HG02763 (cell line): ENCODE results near the gene ATP6V1C2.
"Not testable (repeated sequence)": the region's sequence is repeated elsewhere in the genome, so short reads cannot be mapped to it uniquely, and the experiment has no call there.

ENCODE experiments used
- ATAC-seq: cut with Tn5 transposase; IDR thresholded peaks from one replicate; pipeline ENCODE4 v1.9.1; 2021; ENCODE audit warnings: mild to moderate bottlenecking, moderate library complexity; ENCODE audit not compliant: unreplicated experiment

ATP6V1C2 gene

DNA sequence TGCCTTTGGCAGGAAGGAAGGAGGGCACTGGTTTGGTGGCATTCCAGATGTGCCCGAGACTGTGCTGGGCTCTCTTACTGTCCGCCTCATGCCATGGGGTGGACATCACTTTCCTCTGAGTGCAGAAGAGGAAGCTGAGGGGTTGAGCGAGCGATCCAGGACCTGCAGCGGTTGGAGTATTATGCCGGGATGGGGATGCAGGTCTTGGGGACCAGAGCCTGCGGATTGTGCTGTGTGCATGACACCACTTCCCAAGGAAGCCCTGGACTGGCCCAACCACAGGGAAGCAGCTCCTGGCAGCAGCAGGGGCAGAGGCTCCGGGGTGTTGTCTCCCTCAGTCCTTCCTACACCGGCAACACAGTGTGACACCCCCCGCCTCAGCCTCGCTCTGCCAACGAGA lies 44.5 kb downstream of the ATP6V1C2 start:
- no peak for ATAC-seq

DNA sequence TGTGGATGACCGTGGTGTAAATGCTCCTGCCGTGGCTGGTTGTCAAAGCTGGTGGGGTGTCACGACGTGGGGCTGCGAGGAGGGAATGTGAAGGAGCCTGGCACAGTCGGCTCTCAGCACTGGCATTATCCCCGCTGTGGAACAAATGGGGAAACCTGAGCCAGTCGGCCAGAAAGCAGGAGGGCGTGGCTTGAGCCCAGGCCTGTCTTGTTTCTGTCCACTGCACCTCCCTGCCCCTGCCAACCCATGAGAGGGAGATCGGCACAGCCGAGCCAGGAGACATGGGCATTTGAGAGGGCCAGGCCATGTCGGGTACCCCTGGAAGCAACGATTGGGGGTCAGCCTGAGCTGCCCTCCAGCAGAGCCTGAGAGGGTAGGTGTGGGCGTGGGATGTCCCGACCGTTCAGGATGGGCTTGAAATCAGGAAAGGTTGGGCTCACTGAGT lies 46.7 kb downstream of the ATP6V1C2 start:
- no peak for ATAC-seq

DNA sequence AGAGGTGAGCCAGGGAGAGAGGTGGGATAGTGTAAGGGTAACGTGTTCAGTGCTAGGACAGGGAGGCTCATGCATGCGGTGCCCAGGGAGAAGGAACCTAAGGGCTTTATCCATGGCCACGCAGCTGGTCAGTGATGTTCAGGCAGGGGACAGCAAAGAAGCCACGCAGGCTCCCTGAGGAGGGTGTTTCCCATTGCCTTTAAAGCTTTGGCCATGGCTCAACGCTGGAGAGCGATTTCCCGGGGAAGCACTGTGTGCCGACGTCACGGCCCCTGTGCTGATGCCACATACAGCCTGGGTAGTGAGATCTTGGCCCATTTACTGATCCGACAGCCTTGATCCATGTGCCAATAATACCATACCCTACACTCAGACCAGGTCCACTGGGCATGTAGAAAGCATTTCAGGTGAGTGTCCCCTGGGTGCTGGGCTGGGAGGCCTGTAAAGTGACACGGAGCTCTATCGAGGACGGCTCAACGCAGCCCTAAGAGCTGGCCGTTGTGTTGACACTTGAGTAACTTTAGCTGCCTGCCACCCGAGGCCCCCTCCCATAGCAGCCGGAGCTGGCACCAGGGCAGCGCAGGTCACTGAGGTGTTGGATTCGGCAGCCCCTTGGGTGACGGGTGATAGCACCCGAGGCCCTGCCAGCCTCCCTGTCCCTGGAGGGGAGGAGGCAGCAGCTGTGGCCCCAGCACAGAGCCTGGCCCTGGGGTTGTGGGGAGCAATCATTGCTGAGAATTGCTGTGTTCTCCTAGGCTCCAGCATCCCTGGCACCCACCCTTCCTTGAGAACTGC lies 49.7 kb downstream of the ATP6V1C2 start:
- no peak for ATAC-seq

DNA sequence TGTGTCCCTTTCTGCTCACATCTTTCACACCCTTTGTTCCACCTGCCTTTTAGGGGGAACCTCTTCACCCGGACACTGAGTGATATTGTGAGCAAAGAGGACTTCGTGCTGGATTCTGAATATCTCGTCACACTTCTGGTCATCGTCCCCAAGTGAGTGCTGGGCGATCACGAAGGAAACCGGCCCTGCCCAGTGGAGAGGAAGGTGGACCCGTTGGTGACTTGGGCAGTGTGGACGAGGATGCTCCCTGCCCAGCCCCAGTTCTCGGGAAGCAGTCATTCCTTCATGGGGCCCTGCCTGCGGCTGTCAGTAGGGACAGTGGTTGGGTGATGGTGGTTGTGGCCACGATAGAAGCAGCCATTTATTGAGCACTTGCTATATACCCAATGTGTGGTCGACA lies 50.4 kb downstream of the ATP6V1C2 start:
- ATAC-seq, result no peak

DNA sequence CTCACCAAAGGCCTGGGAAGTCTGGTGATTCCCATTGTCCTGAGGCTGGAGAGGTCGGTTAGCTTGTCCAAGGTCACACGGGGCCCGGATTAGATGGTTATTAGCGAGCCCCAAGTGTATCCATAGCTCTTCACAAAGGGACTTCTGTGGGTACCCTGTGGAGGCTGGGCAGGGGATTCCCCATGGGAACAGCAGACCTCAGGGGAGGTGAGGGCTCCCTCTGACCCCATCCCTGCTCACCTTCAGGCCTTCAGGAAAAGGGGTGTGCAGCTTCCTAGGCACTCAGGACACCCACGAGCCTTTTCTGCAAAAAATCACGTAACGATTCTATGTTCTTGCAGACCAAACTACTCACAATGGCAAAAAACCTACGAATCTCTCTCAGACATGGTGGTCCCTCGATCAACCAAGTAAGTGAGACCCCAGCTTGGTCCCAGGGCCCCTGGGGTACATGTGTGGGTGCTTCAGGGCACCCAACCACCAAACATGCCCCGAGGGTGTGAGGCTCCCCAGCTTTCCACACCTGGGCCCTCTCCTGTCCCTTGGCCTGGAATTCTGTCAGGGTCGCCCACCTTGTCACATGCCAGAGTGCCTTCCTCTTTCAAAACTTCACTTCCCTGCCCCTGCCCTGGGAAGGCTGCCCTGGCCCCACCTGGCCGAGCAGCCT lies 50.9 kb downstream of the ATP6V1C2 start:
- ATAC-seq, result no peak

DNA sequence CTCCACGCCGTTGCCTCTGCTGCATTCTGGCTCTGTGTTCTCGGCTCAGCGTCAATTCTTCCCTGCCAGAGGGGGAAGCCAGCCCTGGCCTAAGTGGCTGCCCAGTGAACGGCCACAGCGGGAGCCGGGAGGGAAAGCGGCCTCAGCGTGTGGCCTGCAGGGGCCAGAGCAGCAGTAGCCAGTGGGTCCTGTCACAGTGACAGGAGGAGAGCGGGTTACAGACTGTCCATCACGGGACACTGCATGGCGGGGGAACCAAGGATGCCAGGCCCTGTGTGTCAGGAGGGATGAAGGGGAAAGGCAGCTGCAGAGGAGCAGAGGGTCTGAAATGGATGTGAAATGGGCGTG lies 51.4 kb downstream of the ATP6V1C2 start:
- ATAC-seq, result no peak

DNA sequence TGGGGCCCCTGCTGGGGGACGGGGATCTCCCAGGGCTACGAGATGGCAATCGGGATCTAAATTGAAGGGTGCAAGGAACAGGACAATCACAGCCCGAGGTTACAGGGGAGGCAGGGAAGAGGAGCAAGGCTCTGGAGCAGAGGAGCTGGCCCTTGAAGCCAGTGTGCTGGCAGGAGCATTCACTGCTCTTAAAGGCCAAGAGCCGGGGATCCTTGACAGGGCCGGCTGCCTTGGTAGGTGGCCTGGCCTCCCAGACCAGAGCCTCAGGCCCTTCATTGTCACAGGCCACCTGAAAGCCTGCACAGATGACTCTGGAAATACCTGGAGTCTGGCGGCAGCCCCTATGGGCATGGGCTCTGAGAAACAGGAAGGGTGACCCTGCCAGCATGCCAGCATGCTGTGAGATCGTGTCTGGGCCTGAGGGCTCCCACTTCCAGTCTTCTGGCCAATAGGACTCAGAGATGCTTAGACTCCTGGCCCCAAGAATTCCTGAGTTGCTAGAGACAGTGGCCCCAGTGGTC lies 52.5 kb downstream of the ATP6V1C2 start:
- no peak for ATAC-seq

DNA sequence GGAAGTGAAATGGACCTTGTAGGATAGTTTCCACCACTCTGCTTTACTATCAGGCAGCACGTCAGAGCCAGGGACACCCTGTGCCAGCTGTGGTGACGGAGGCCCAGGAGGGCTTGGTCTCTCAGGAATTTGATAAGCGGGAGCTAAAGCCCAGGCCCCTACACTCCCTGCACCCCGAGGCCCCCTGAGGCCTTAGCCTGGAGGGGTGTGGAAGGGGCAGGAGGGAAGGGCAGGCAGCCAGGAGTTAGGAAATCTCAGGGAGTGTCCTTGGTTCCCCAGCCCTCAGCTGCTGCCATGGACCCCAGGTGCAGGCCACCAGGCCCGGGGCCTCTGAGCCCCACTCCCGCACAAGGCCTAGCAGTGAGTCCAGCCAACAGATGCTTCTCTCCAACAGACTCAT lies 53.0 kb downstream of the ATP6V1C2 start:
- ATAC-seq, result no peak

DNA sequence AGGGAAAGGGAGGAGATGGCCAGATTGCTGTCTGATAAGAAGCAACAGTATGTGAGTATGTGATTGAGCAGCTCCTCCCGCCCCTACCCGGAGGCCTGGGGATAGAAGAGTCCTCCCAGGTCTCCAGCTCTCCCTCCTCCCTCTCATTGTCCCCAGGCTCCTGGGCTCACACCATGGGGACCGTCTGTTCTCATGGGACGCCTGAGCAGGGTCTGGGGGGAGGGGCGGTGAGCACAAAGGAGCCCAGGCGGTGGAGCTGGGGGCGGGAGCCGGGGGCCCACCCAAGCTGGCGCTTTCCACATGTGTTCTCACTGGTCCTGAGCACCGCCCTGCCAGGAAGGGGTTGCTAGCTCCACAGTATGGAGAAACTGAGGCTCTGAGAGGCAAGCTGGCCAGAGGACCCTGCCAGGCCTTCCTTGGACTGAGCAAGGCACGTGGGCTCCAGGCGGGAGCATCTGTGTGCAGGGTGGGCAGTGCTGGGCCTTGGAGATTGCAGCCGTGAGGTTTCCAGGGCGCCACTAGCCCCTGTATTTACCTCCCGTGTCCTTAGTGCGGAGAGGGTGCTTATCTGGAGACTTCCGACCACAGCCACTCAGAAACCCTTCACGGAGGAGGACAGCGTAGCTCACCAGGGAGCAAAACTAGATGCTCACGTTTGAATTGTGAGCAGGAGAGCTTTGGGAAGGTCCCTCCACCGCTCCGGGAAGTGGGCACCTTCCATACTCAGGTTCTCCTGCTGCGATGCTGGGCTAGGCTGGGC lies 53.8 kb downstream of the ATP6V1C2 start:
- ATAC-seq, result no peak

DNA sequence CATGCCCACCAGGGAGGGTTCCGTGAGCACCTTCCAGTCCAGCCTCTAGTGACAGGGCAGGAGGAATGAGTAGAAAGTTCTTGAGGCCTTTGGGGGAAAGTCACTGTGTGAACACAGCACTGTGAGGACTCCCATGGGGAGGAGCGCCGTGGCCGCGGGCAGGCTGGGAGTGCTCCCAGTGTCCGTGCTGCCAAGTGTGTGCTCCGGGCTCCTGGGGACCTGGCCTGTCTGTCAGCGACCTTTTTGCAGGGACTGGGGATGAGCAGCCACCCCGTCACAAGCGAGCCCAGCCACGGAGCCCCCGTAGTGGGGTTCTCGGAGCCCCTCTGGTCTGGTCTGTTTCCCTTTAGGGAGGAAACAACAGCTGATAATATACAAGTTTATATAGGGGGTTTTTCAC lies 54.4 kb downstream of the ATP6V1C2 start:
- ATAC-seq, result no peak

DNA sequence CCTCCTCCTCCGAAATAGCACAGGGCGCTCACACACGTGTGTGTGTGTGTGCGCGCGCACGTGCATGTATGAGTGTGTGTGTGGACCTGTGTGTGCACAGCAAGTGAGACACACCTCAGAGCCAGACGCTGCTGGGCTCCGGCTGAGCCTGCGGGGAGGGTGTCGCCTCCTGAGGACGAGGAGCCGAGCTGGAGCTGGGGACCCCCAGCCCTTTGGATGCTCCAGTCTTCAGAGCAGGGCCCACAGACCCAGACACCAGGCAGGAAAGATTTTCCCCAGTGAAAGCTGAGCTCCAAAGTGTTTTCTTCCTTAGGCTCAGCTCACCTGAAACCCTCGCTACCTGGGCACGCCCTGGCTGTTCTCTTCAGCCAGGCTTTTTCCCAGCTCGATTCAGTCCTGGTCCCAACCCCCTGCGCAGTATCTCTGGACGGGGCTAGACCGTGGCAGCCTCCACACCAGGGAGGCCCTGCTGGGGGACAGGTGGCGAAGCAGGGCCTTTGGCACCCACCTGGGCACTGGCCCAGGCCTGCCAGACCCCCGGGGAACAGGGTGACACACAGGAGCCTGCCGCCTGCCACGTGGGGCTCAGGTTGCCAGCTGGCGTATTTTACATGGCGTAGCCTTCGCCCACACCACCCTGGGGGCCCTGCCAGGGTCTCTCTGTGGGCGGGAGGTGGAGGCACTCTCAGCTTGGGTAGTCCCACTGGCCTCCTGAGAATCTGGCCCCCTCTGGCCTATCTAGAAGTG lies 55.0 kb downstream of the ATP6V1C2 start:
- ATAC-seq, result no peak

DNA sequence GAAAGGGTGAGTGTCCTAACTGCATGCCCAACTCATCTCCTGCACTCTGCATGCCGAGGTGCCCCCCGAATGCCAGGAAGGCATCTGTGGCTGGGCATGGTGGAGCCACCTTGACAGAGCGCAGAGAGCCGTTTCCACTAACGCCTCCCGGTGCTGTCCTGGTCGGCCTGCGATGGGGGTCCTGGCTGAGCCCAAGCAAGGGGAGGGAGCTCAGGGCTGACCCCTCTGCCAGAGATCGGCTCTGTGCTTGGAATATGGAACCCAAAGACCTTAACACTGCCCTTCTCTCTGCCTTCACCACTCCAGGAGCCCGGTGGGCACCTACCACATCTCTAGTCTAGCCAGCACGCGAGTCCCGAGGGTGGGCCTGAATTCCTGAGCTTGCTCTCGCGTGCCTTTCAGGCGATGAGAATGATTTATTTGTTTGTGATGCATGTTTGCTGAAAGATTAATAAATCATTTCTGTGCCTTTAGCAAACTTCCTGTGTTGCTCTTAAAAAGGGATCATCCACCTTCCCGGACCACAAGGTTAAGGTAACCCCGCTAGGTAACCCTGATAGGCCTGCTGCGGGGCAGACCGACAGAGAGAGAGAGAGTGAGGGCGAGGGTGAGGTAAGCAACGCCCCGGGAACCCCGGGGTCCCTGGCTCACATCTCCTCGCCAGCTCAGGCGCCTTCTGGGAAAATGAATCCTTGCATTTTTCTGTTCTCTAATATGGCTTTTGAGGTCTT lies 55.8 kb downstream of the ATP6V1C2 start:
- no peak for ATAC-seq

DNA sequence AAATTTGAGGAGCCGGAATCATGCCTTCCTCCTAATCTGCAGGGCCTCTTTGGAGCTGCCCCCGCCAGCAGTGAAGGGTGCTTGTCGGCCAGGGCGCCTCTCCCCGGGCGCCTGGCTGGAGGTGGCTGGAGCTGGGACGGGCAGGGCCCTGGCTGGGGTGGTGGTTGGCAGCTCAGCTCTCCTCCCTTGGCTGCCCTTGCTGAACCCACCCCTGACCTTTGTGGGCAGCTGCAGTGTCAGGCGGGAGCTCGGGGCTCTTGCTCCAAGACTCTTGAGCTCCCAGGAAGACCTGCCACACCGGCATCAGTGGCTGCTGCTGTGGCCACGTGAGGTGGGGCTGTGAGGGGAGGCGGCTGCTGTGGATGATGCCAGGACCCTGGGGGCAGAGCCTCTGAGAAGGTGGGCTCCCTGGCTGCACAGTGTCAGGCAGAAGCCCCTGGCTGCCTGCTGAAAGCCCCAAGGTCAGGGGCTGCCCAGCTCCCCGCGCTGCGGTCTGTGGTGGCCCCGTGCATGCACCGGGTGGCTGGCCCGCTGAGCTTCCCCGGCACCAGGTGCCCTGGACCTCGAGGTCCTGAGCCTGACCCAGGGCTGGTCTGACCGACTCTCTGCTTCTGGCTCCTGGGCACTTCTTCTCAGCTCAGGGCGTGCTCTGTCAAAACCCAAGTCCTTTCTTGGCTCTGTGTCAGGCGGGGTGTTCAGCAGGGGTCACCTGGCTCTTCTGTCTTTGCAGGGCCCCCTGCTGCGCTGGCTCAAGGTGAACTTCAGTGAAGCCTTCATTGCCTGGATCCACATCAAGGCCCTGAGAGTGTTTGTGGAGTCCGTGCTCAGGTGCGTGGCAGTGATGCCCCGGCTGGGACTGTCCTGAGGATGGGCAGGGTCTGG lies 56.7 kb downstream of the ATP6V1C2 start:
- no peak for ATAC-seq

DNA sequence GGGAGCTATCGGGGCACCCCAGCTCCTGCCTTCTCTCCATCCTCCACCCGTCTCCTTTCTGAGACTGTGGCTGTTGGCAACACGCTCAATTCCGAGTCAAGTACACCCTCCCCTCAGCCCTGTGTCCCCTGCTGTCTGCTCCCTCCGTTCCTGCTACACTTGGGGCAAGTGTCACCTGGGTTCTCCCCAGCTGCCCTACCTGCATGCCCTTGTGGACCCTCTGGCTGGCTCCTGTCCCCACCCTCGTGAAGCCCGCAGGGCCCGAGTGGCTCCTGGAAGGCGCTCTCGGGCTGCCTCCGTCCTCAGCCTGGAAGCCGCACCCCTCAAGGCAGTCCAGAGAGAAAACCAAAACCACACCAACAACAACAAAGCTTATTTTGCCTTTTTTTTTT lies 57.3 kb downstream of the ATP6V1C2 start:
- no peak for ATAC-seq

DNA sequence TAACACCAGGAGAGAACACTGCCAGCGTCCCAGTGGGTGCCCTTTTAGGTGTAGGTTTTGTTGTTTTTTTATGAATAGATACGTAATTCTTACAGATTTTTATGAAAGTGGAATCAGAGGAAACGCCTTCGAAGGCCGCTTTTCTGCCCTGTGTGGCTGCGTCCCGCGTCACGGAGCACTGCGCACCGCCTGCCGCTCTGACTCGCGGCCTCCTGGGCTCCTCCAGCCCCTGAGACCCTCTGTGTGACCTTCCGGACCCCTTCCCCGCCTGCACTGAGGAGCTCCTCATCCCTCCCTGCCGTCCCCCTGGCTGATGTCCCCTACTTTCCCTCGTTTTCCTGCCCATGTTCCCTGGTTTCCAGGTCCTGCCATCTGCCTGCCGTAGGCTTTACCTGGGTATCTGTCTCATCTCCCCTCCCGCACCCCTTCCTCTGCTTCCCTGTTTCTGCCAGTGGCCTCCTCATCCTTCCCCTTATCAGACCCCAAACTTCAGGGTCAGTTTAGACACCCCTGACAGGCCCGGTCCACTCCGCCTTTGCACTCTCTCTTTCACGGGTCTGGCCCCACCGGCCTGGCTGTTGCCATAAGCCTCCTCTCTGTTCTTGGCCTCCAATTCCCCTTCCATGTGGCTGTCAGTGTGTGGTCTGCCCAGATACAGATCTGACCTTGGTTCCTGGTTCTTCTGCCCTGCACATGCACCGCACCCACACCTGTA lies 58.5 kb downstream of the ATP6V1C2 start:
- ATAC-seq, result no peak

DNA sequence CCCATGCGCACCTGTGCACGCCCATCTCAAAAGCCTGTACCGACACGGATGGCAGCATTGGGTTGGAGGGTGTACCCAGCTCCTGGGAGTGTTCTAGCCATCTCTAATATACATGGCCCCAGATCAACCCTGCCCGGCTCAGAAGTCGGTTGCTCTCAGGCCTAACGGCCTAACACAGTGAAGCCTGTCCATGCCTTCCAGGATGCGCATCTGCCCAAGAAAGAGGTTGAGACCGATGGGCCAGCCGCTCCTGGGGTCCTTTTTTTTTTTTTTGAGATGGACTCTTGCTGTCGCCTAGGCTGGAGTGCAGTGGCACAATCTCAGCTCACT lies 59.0 kb downstream of the ATP6V1C2 start:
- no peak for ATAC-seq

DNA sequence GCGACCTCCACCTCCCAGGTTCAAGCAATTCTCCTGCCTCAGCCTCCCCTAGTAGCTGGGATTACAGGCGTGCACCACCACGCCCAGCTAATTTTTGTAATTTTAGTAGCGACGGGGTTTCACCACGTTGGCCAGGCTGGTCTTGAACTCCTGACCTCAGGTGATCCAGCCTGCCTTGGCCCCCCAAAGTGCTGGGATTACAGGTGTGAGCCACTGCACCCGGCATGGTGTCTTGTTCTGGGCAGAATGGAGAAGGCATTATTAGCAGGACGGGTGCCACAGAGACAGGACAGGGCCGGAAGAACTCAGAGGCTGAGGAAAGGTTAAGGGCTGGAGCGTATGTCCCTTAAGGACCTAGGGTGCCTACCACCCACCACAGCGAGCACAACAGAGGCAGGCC lies 59.4 kb downstream of the ATP6V1C2 start:
- ATAC-seq, result not testable (repeated sequence)

DNA sequence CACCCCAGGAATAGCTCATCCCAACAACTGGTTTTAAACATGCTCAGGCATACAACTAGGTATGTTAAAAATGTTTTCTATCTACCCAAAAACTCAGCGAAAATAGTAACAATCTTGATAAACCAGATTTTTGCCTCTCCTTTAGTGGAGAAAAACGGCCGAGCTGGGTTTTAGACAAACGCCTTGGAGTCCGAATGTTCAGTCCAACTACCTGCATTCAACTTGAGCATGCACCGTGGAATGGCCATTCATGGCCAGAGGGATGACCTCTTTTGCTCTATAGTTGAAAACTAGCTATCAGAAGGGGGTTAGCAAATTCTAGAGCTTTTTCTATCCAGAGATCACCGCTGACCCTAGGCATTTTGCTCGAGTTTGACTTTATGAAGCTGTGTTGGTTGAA lies 60.3 kb downstream of the ATP6V1C2 start:
- ATAC-seq, result no peak

DNA sequence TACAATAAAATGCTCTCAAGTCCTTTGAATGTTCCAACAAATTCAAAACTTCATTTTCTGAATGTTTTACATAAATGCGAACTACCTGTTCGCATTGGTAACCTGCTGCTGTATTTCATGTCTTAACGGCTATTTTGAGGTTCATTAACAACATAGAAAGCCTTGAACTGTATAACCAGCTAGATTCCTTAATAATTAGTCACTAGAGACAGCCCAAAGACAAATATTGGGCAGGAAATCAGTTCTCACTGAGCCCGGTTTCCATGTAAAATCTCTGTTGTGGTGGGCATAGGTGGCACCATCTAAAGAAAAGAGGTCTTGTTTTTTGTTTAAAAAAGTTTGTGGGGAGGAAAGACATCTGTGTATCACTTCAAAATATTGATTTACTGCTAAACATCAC lies 62.0 kb downstream of the ATP6V1C2 start:
- no peak for ATAC-seq
